NCI-H2196 (cell line): Measurements from ENCODE around the gene YKT6.
A peak's percentile ranks its signal among the peaks of the same experiment; 100 is the strongest.

Experiments
- DNase-seq: peaks from one replicate; lab custom pipeline; 2025; ENCODE audit not compliant: unreplicated experiment; lab: John Stamatoyannopoulos, UW

Gene YKT6

DNA sequence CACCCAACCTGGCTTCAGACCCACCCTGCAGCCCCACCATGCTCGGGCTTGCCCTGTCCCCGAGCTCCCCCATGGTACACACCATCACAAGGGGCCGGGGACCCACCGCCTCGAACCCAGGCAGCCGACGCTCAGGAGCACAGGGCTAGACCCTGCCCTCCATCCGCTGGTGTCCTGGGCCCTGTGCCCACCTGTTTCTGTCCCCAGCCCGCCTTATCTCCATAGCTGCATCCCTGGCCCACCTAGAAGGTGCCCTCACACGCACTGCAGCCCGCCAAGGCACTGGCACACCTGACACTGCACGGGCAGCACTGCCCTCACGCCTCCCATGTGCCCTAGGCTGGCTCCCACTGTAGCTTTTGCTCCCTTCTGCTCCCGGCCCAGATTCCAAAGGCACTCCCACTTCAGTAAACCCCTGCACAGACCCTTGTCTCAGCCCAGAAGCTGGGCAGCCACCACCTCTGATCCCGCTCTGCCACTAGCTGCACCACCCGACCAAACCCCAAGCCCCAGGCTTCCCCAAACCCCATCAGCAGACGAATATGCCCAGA lies 17.1 kb downstream of the YKT6 start:
- no peak for DNase-seq

GRCh38 chr7:44218418-44219201 lies 17.8 kb downstream of the YKT6 start:
- no peak for DNase-seq

- no peak for DNase-seq
Measured at GRCh38 chr7:44219371-44220045, 18.7 kb downstream of the YKT6 start.

- no peak for DNase-seq
Measured at GRCh38 chr7:44220046-44220357, 19.2 kb downstream of the YKT6 start.

- no peak for DNase-seq
Measured at GRCh38 chr7:44220358-44221112, 19.8 kb downstream of the YKT6 start.

- no peak for DNase-seq
Measured at GRCh38 chr7:44221231-44221791, 20.5 kb downstream of the YKT6 start.

- DNase-seq, result no peak
Measured at GRCh38 chr7:44222074-44222473, 21.3 kb downstream of the YKT6 start.

DNA sequence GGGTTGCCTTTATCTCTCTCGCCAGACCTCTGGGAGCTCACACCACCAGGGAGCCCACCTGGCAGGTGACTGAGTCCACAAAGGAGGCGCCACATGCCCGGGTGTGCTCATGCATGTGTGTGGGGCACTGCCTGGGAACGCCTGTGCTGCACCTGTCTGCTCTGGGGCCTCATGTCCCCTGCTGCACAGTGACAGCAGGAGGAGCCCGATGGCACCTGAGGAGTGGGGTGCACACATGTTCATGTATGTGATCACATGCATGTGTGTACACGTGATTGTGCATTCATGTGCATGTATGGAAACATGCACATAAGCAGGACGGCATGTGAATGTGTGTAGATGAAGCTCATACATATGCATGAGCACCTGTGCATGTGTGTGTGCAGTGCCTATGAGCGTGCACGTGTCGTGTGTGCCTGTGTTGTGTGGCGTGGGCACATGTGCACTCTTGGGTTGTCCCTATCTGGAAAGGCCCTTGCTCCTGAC lies 22.0 kb downstream of the YKT6 start:
- no peak for DNase-seq

DNA sequence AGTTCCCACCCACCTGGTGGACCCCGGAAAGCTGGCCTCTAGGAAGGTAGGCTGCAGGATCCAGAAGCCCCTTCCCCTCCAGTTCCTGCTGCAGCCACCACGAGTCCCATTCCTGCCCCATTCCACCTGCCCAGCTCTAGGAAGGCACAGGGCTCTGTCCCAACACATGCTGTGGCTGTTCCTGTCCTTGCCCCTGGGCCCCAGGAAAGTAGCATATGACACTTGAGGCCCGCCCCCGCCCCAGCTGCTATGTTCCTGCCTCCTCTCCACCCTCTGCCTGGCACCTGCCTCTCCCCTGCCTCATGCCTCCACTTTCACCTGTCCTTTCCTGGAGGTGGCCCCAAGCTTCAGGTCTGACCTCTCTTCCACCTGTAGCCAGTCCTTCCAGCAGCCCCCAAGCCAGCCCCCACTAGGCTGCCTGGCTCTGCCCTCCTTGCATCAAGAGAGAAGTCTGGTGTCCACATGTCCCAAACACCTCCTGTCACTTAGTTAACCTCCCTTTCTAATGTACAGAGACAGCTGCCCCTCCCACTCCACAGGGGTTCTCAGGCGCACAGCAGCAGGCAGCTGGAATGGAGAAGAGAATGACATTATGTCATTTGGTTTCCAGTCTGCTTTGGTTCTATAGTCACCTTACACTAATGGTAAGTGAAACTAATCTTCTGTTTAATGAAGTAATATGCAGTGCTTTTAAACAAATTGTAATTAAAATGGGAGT lies 22.7 kb downstream of the YKT6 start:
- DNase-seq, result peak; percentile 30

DNA sequence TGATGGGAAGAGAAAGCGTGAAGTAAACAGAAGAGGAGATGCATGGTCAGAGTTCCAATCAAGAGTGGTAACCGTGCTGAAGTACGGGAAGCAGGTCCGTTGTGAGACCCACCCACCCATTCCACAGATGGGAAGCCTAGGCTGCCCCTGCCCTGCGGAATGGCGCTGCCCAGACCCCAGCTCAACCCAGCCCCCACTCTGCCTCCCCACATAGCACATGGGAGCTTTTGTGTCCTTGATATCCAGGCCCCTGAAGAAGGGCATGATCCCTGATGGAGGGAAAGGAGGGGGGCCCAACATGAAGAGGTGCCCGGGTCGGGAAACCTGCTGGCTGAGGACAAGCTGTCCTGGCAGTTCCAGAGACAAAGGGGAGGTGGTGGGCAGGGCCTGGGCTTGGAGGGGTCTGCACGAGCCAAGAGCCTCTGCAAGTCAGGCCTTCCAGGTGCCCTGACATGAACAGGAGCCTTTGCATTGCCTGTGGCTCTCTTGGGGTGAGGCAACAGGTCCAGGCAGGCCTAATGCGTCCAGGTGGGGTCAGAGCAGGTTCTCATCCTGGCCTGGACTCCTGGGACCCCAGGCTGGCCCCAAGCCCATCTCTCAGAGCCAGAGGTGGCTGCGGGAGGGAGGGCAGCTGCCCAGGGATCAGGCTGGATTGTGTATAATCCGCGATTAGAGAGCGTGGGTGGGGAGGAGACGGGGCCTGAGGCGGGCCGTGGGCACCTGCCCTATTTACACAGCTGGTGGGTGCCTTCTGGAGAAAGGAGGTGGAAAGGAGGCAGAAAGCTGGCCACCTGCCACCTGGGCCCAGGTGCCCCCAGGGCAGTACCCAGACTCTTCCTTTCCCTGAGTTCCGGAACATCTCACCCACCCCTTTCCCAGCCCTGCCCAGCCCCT lies 23.5 kb downstream of the YKT6 start:
- peak; percentile 58 for DNase-seq

- DNase-seq, result no peak
Measured at GRCh38 chr7:44224974-44225565, 24.3 kb downstream of the YKT6 start.

- DNase-seq, result peak; percentile 46
Measured at GRCh38 chr7:44225566-44226395, 25.0 kb downstream of the YKT6 start.

DNA sequence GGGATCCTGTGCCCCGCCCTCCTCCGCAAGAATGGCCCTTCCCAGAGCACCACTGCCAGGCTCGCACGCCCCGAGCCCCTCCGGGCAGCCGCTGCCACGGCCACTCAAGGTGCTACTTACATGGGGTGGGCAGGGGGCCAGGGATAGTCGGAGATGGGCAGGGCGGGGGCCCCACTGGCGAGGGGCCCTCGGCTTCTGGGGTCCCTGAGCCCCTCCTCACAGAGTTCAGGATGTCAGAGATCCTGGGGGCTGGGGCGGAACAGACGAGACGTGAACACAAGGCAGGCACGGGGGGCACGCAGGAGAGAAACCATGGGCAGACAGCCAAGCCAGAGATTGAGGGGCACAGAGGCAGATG lies 25.6 kb downstream of the YKT6 start:
- DNase-seq, result no peak

DNA sequence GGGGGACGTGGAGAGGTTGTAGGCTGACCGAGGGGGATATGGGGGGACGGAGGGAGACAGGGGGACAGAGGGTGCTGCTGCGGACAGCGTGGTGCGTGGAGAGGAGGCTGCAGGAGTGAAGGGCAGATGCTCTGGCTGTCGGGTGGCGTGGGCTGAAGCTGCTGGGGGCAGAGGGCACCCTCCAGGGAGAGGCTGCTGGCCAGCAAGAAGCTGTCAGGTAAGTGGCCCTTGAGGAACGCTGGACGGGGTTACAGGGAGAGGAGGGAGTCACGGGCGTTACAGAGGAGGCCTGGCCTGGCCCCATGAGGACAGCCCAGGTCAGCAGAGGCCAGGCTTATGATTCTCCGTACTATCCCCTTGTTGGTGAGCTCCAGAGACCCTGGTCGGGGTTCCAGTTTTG lies 27.1 kb downstream of the YKT6 start:
- no peak for DNase-seq

GRCh38 chr7:44228571-44229350 lies 28.0 kb downstream of the YKT6 start:
- no peak for DNase-seq

DNA sequence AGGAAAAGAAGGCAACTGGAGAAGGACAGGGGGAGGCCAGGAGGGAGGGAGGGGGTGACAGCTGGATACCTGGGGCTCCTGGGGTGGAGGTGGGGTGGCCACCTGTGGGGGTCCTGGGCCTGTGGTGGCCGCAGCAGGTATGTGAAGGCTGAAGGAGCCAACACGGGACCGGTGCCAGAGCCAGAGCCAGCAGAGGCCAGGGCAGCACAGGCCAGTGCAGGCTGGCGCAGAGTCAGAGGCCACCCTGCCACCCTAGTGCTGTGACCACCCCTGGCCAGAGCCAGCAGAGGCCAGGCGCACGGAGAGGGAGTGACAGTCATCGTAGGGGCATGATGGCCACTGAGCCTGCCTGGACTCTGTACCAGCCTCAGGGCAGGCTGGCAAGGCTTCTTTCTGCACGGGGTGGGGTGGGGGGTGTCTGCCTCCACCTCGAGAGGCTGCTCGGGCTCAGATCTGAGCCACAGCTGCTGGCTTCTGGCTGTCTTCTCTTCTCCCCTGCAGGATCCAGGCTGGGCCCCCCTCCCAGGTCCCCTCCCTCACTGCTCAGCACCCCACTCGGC lies 28.8 kb downstream of the YKT6 start:
- no peak for DNase-seq

DNA sequence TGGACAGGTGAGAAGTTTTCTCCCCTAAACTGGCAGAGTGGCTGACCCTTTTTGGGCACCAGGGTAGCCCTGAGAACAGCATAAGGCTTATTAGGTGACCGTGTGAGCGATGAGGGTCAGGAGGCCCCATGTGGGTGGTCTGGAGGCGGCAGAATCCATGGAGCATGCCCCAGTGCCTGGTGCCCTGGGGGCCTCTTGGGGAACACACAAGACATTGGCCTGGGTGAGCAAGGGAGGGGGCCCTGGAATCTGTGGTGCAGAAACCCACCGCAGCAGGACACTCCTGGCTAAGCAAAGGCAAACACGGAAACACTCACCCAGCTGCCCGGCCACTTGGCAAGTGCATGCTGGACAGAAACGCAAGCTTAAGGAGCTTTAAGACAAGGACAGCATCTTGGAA lies 29.5 kb downstream of the YKT6 start:
- no peak for DNase-seq
